PC-9 (cell line): Measurements from ENCODE around the gene ATE1. TPM values are rescaled to one million over a fixed set of nuclear protein-coding genes. Genes with fewer than 3 reads are reported as not detected.

ENCODE experiments used
- BruUV-seq: library from RNA; stranded (reverse); fragments of 400-500 nt; replicated peaks from 2 replicates; lab custom pipeline; 2021; lab: Mats Ljungman, UMichigan
- CTCF ChIA-PET: fragments of 300-600 bp; sonication (Branson Sonifier 250); formaldehyde crosslinking; loops from one replicate; lab custom pipeline; 2022; ENCODE audit warnings: antibody characterized with exemption; lab: Charles Lee
- POLR2A ChIA-PET: fragments of 300-600 bp; sonication (Branson Sonifier 250); formaldehyde crosslinking; loops from one replicate; lab custom pipeline; 2022; ENCODE audit warnings: antibody characterized with exemption; ENCODE audit not compliant: unreplicated experiment; lab: Charles Lee
- DNase-seq, 2 experiments: peaks; one replicate each; pipeline versions ENCODE4 v3.0.0 to v3.0.0-alpha.2; 2015 to 2022; ENCODE audit warnings: mixed read lengths in 1 of 2
- H2AFZ ChIP-seq: fragments of 200-600 bp; sonication (generic); 2 replicates; pipeline ENCODE4 v1.8.1; 2017; ENCODE audit warnings: antibody characterized with exemption
- H3F3A ChIP-seq: fragments of 200-600 bp; sonication (generic); 2 replicates; pipeline ENCODE4 v1.8.1; 2017; ENCODE audit warnings: antibody characterized with exemption, mild to moderate bottlenecking, low read depth; ENCODE audit not compliant: insufficient read depth
- H3K27ac ChIP-seq: fragments of 200-600 bp; sonication (generic); 2 replicates; pipeline ENCODE4 v1.6.1; 2016; ENCODE audit warnings: mixed run types
- H3K27me3 ChIP-seq: fragments of 200-600 bp; sonication (generic); 2 replicates; pipeline ENCODE4 v1.6.1; 2016; ENCODE audit warnings: low read depth, mixed run types; ENCODE audit not compliant: insufficient read depth
- H3K36me3 ChIP-seq: fragments of 200-600 bp; sonication (generic); 2 replicates; pipeline ENCODE4 v1.6.1; 2016; ENCODE audit warnings: low read depth, mixed run types
- H3K4me1 ChIP-seq: fragments of 200-600 bp; sonication (generic); replicated peaks from 2 replicates; pipeline ENCODE4 v1.6.1; 2016; ENCODE audit warnings: mixed run types; ENCODE audit not compliant: insufficient read depth
- H3K4me2 ChIP-seq: fragments of 200-600 bp; sonication (generic); 2 replicates; pipeline ENCODE4 v1.6.1; 2017; ENCODE audit warnings: mixed run types
- H3K4me3 ChIP-seq: fragments of 200-600 bp; sonication (generic); 2 replicates; pipeline ENCODE4 v1.6.1; 2016; ENCODE audit warnings: mixed run types
- H3K79me2 ChIP-seq: fragments of 200-600 bp; sonication (generic); 2 replicates; pipeline ENCODE4 v1.6.1; 2017; ENCODE audit warnings: low read depth, mixed run types
- H3K9me2 ChIP-seq: fragments of 200-600 bp; sonication (generic); 2 replicates; pipeline ENCODE4 v1.8.1; 2017; ENCODE audit warnings: mild to moderate bottlenecking; ENCODE audit not compliant: insufficient read depth
- H3K9me3 ChIP-seq: fragments of 200-600 bp; sonication (generic); 2 replicates; pipeline ENCODE4 v1.8.1; 2016; ENCODE audit warnings: low read depth; ENCODE audit not compliant: insufficient read depth
- H4K20me1 ChIP-seq: fragments of 200-600 bp; sonication (generic); 2 replicates; pipeline ENCODE4 v1.8.1; 2017; ENCODE audit not compliant: insufficient read depth
- CTCF ChIP-seq: fragments of 200-600 bp; sonication (generic); conservative IDR thresholded peaks from 2 replicates; pipeline ENCODE4 v1.6.1; 2017; ENCODE audit warnings: mixed run types, antibody characterized with exemption, mild to moderate bottlenecking, moderate library complexity
- EZH2 ChIP-seq: fragments of 200-600 bp; sonication (generic); IDR thresholded peaks from 2 replicates; pipeline ENCODE4 v1.8.0; 2017; ENCODE audit warnings: antibody characterized with exemption, low read depth
- intact Hi-C: fragments of 100-400 bp; cut with micrococcal nuclease; formaldehyde crosslinking; loops from one replicate; pipeline ENCODE4 v1.10.0; 2022; ENCODE audit not compliant: unreplicated experiment
- total RNA-seq: library from RNA; stranded (reverse); gene quantifications from 2 replicates; pipeline ENCODE4 v1.2.3, GENCODE V29; 2021

ATE1 gene
- total RNA-seq, 1 experiment from 2014 or later: 14.8 TPM

GRCh38 chr10:121739114-121739513, 188.7 kb downstream of the ATE1 start:
- Histone ChIP-seq H3K4me2 (no peak overlapping the region), H4K20me1 (no peaks in the 10 kb centered on the region), H3K36me3 (no peaks in the 10 kb centered on the region), H3K4me1 (no peaks in the 10 kb centered on the region), H3K9me3 (no peaks in the 10 kb centered on the region), H3K4me3 (no peak overlapping the region), H3K27me3 (no peaks in the 10 kb centered on the region), H3K27ac (no peak overlapping the region), H3K79me2 (no peaks in the 10 kb centered on the region), H3F3A (no peaks in the 10 kb centered on the region), H3K9me2 (no peaks in the 10 kb centered on the region), H2AFZ (no peak overlapping the region)
- no TSS peak for BruUV-seq
- no peak for DNase-seq
- CTCF ChIA-PET: no interaction called here
- intact Hi-C loops: loop anchor here (10.0 kb wide), 1 partner anchor 1314 kb away; no protein-coding TSS in a partner anchor
- TF ChIP-seq EZH2 (no peak), CTCF (no peak)
- POLR2A ChIA-PET: no interaction called here

GRCh38 chr10:121736315-121737130, 191.3 kb downstream of the ATE1 start:
- CTCF ChIA-PET: no interaction called here
- POLR2A ChIA-PET: no interaction called here
- BruUV-seq: no TSS peak

GRCh38 chr10:121735263-121735662, 192.6 kb downstream of the ATE1 start:
- Histone ChIP-seq H3K9me3 (no peaks in the 10 kb centered on the region), H2AFZ (no peak overlapping the region), H4K20me1 (no peaks in the 10 kb centered on the region), H3K4me1 (no peaks in the 10 kb centered on the region), H3K27ac (no peak overlapping the region), H3K4me2 (no peak overlapping the region), H3F3A (no peaks in the 10 kb centered on the region), H3K27me3 (peaks cover 13% of the 10 kb centered on the region; the same call in 1 of the 2 replicates), H3K36me3 (no peaks in the 10 kb centered on the region), H3K9me2 (no peaks in the 10 kb centered on the region), H3K4me3 (no peak overlapping the region), H3K79me2 (no peaks in the 10 kb centered on the region)
- no TSS peak for BruUV-seq
- intact Hi-C loops: loop anchor here (2.0 to 10.0 kb wide), 2 partner anchors 792 to 1310 kb away; no protein-coding TSS in a partner anchor
- POLR2A ChIA-PET: no interaction called here
- no peak for DNase-seq
- TF ChIP-seq CTCF: no peak
- TF ChIP-seq EZH2: no peak
- CTCF ChIA-PET: no interaction called here

More at GRCh38 chr10:121736315-121737130, 191.3 kb downstream of the ATE1 start:
- H3K9me3 ChIP-seq: no peaks in the 10 kb centered on the region
- no peak overlapping the region for H3K4me2 ChIP-seq
- H3K79me2 ChIP-seq: no peaks in the 10 kb centered on the region
- H3K4me1 ChIP-seq: no peaks in the 10 kb centered on the region
- no peaks in the 10 kb centered on the region for H3K9me2 ChIP-seq
- intact Hi-C loops: loop anchor here (10.0 kb wide), 1 partner anchor 1312 kb away; no protein-coding TSS in a partner anchor
- H3K36me3 ChIP-seq: no peaks in the 10 kb centered on the region
- no peak for DNase-seq
- TF ChIP-seq CTCF (no peak), EZH2 (no peak)
- H2AFZ ChIP-seq: no peak overlapping the region
- H4K20me1 ChIP-seq: no peaks in the 10 kb centered on the region
- H3K27me3 ChIP-seq: peaks cover under 1% of the 10 kb centered on the region; the same call in 1 of the 2 replicates
- no peak overlapping the region for H3K27ac ChIP-seq
- H3K4me3 ChIP-seq: no peak overlapping the region
- no peaks in the 10 kb centered on the region for H3F3A ChIP-seq
